ENCODE data around the gene TINAG.

Gene TINAG

GRCh38 chr6:54289426-54289825 lies 18.8 kb upstream of the TINAG start:
- ATAC-seq, result no peak
- TF ChIP-seq TOX (CRISPR knock-in tag; IDR thresholded peaks at IDR 0.05; ENCODE audit: borderline replicate concordance) (no peak), ISL1 (CRISPR knock-in tag; IDR thresholded peaks at IDR 0.05) (no peak), TSHZ2 (CRISPR knock-in tag; IDR thresholded peaks at IDR 0.05) (no peak), CREB5 (CRISPR knock-in tag; IDR thresholded peaks at IDR 0.05; ENCODE audit: low read depth) (no peak), RARB (CRISPR knock-in tag; IDR thresholded peaks at IDR 0.05) (no peak), PPARA (CRISPR knock-in tag; IDR thresholded peaks at IDR 0.05; ENCODE audit: borderline replicate concordance) (no peak), TCF4 (CRISPR knock-in tag; IDR thresholded peaks at IDR 0.05; ENCODE audit: borderline replicate concordance) (no peak), CSRNP3 (CRISPR knock-in tag; IDR thresholded peaks at IDR 0.05) (no peak), ESRRG (CRISPR knock-in tag; IDR thresholded peaks at IDR 0.05) (no peak), ZC3H10 (CRISPR knock-in tag; IDR thresholded peaks at IDR 0.05) (no peak), PATZ1 (CRISPR knock-in tag; IDR thresholded peaks at IDR 0.05; ENCODE audit: borderline replicate concordance) (no peak), ARNTL (CRISPR knock-in tag; IDR thresholded peaks at IDR 0.05; ENCODE audit: borderline replicate concordance, low read depth) (no peak), BACH2 (CRISPR knock-in tag; IDR thresholded peaks at IDR 0.05; ENCODE audit: borderline replicate concordance) (no peak), ZFP30 (CRISPR knock-in tag; IDR thresholded peaks at IDR 0.05) (no peak), OSR1 (CRISPR knock-in tag; IDR thresholded peaks at IDR 0.05) (no peak), POU6F1 (CRISPR knock-in tag; IDR thresholded peaks at IDR 0.05; ENCODE audit: borderline replicate concordance, low read depth) (no peak), ZNF565 (CRISPR knock-in tag; conservative IDR thresholded peaks at IDR 0.05; ENCODE audit: low read depth) (no peak), GLIS3 (CRISPR knock-in tag; IDR thresholded peaks at IDR 0.05) (no peak), CSDC2 (CRISPR knock-in tag; IDR thresholded peaks at IDR 0.05) (no peak), SNAI2 (CRISPR knock-in tag; IDR thresholded peaks at IDR 0.05) (no peak)

GRCh38 chr6:54291146-54291545 lies 17.1 kb upstream of the TINAG start:
- ATAC-seq, result peak; percentile 63
- TF ChIP-seq TSHZ2 (CRISPR knock-in tag; IDR thresholded peaks at IDR 0.05) (no peak), TOX (CRISPR knock-in tag; IDR thresholded peaks at IDR 0.05; ENCODE audit: borderline replicate concordance) (no peak), ZFP3 (CRISPR knock-in tag; IDR thresholded peaks at IDR 0.05) (no peak), ZC3H10 (CRISPR knock-in tag; IDR thresholded peaks at IDR 0.05) (no peak), PPARA (CRISPR knock-in tag; IDR thresholded peaks at IDR 0.05; ENCODE audit: borderline replicate concordance) (no peak), PATZ1 (CRISPR knock-in tag; IDR thresholded peaks at IDR 0.05; ENCODE audit: borderline replicate concordance) (no peak), SNAI2 (CRISPR knock-in tag; IDR thresholded peaks at IDR 0.05) (no peak), CSDC2 (CRISPR knock-in tag; IDR thresholded peaks at IDR 0.05) (no peak), CSRNP3 (CRISPR knock-in tag; IDR thresholded peaks at IDR 0.05) (no peak), RARB (CRISPR knock-in tag; IDR thresholded peaks at IDR 0.05) (no peak), TCF4 (CRISPR knock-in tag; IDR thresholded peaks at IDR 0.05; ENCODE audit: borderline replicate concordance) (no peak), ESRRG (CRISPR knock-in tag; IDR thresholded peaks at IDR 0.05) (no peak), ZNF8 (CRISPR knock-in tag; IDR thresholded peaks at IDR 0.05) (no peak)

All from SK-N-SH treated with all-trans-retinoic acid at 6 μM for 48 hours (cell line).